Upper lobe of left lung (tissue), 6 donors: Measurements from ENCODE around the gene PPP6R3. TPM values are rescaled to one million over a fixed set of nuclear protein-coding genes. Genes with fewer than 3 reads are reported as not detected.
A peak's percentile ranks its signal among the peaks of the same experiment; 100 is the strongest.
"Not testable (repeated sequence)": the region's sequence is repeated elsewhere in the genome, so short reads cannot be mapped to it uniquely, and the experiment has no call there.

Experiments used
- ATAC-seq, 2 donors: fragments of 200-7000 bp; cut with Tn5 transposase; one replicate each; pipeline ENCODE4 v1.9.1; 2022; ENCODE audit warnings: mild to moderate bottlenecking in 2 of 2, moderate library complexity in 2 of 2; ENCODE audit not compliant: low FRiP score in 2 of 2
- DNase-seq, 2 donors: peaks; one replicate each; pipeline ENCODE4 v3.0.0-alpha.2; 2019 to 2020
- H3K27ac ChIP-seq, 4 donors: fragments of 200-600 bp; sonication (generic); one replicate each; pipeline ENCODE4 v1.5.1; 2016 to 2019
- H3K27me3 ChIP-seq, 4 donors: fragments of 200-600 bp; sonication (generic); one replicate each; pipeline ENCODE4 v1.5.1; 2017 to 2019
- H3K36me3 ChIP-seq, 4 donors: fragments of 200-600 bp; sonication (generic); one replicate each; pipeline ENCODE4 v1.5.1; 2016 to 2019
- H3K4me1 ChIP-seq, 4 donors: fragments of 200-600 bp; sonication (generic); one replicate each; pipeline ENCODE4 v1.5.1; 2018 to 2019
- H3K4me3 ChIP-seq, 4 donors: fragments of 200-600 bp; sonication (generic); one replicate each; pipeline ENCODE4 v1.5.1; 2017 to 2019; ENCODE audit warnings: mild to moderate bottlenecking in 2 of 4, moderate library complexity in 1 of 4
- H3K9me3 ChIP-seq, 4 donors: fragments of 200-600 bp; sonication (generic); one replicate each; pipeline ENCODE4 v1.5.1; 2018 to 2019
- CTCF ChIP-seq, 6 experiments: fragments of 450-650 bp in 4 of 6; fragments of 200-600 bp in 2 of 6; sonication (generic) in 2 of 6; IDR thresholded peaks; one replicate each; pipeline ENCODE4 v1.5.1; 2016 to 2019; ENCODE audit warnings: antibody characterized with exemption in 6 of 6
- EP300 ChIP-seq, 4 donors: sonication (generic); formaldehyde crosslinking; IDR thresholded peaks; one replicate each; pipeline ENCODE4 v1.5.1; 2017; ENCODE audit warnings: antibody characterized with exemption in 4 of 4, control low read depth in 2 of 4
- POLR2A ChIP-seq, 4 donors: fragments of 450-650 bp; IDR thresholded peaks; one replicate each; pipeline ENCODE4 v1.5.1; 2016 to 2017; ENCODE audit warnings: antibody characterized with exemption in 4 of 4, mild to moderate bottlenecking in 2 of 4
- POLR2AphosphoS5 ChIP-seq, 2 donors: sonication (generic); formaldehyde crosslinking; IDR thresholded peaks; one replicate each; pipeline ENCODE4 v1.5.1; 2017; ENCODE audit warnings: antibody characterized with exemption in 2 of 2
- WGBS, 2 donors: methylation state at CpG; one replicate each; pipeline ENCODE4 v1.1.5; 2017 to 2018; 5-methylcytosine and 5-hydroxymethylcytosine counted together
- total RNA-seq, 6 donors: library from RNA; depleted of rRNA in 4 of 6; stranded (reverse); fragments of >200 nt in 4 of 6; gene quantifications; one replicate each; pipeline versions ENCODE4 v1.1.0 to v1.2.1, GENCODE V29; 2016 to 2021
- donor health status: DM: no; HTN: no; CAD: no; lungs with moderate emphysema.
- donor health status: DM: no; HTN: yes; CAD: no; lungs with severe emphysema.

Gene PPP6R3
- total RNA-seq, 6 donors from 2014 or later = 75.7 to 195 (median 114) TPM

GRCh38 chr11:68430384-68430783 is 30.2 kb upstream of the PPP6R3 start:
- no peak for ATAC-seq

GRCh38 chr11:68430801-68431200 is 29.8 kb upstream of the PPP6R3 start:
- H3K9me3 ChIP-seq = peaks cover 0 to 14% (median 6%) of the 10 kb centered on the region in 4 donors
- no peak overlapping the region for H3K27ac ChIP-seq
- ATAC-seq = peak in 1 of 2 donors; percentile 28
- WGBS, 2 donors = 85 to 92% methylated on average over 2 to 3 of the region's 3 CpGs
- H3K36me3 ChIP-seq = peaks cover 0 to 63% (median 30%) of the 10 kb centered on the region in 4 donors
- no peak overlapping the region for H3K4me3 ChIP-seq
- TF ChIP-seq CTCF (IDR thresholded peaks at IDR 0.05) (no peak), POLR2A (IDR thresholded peaks at IDR 0.05) (no peak), POLR2AphosphoS5 (IDR thresholded peaks at IDR 0.05) (no peak), EP300 (IDR thresholded peaks at IDR 0.05) (no peak)
- H3K27me3 ChIP-seq = no peaks in the 10 kb centered on the region
- peak in 1 of 2 donors; percentile 61 for DNase-seq
- no peaks in the 10 kb centered on the region for H3K4me1 ChIP-seq

More at GRCh38 chr11:68430384-68430783, 30.2 kb upstream of the PPP6R3 start:
- no peaks in the 10 kb centered on the region for H3K4me1 ChIP-seq
- H3K9me3 ChIP-seq = peaks cover 0 to 14% (median 6%) of the 10 kb centered on the region in 4 donors
- no peak overlapping the region for H3K4me3 ChIP-seq
- no peak for TF ChIP-seq POLR2AphosphoS5 (IDR thresholded peaks at IDR 0.05)
- no peak for TF ChIP-seq CTCF (IDR thresholded peaks at IDR 0.05)
- no peak for TF ChIP-seq EP300 (IDR thresholded peaks at IDR 0.05)
- TF ChIP-seq POLR2A (IDR thresholded peaks at IDR 0.05) = no peak
- no peak overlapping the region for H3K27ac ChIP-seq
- H3K27me3 ChIP-seq = no peaks in the 10 kb centered on the region
- 95 to 100% methylated on average over 5 of the region's 5 CpGs for WGBS, 2 donors
- H3K36me3 ChIP-seq = peaks cover 0 to 63% (median 30%) of the 10 kb centered on the region in 4 donors
- no peak for DNase-seq

GRCh38 chr11:68431984-68432645 is 28.4 kb upstream of the PPP6R3 start:
- TF ChIP-seq CTCF (IDR thresholded peaks at IDR 0.05) (no peak), POLR2A (IDR thresholded peaks at IDR 0.05) (no peak), EP300 (IDR thresholded peaks at IDR 0.05) (no peak), POLR2AphosphoS5 (IDR thresholded peaks at IDR 0.05) (no peak)
- Histone ChIP-seq H3K9me3 (peaks cover 0 to 14% (median 6%) of the 10 kb centered on the region in 4 donors), H3K4me1 (peaks cover 4 to 12% (median 6%) of the 10 kb centered on the region in 4 donors), H3K27me3 (no peaks in the 10 kb centered on the region), H3K27ac (no peak overlapping the region), H3K4me3 (no peak overlapping the region), H3K36me3 (peaks cover 0 to 53% (median 26%) of the 10 kb centered on the region in 4 donors)
- ATAC-seq (no peak), DNase-seq (no peak)
- 84 to 89% methylated on average over 13 to 19 of the region's 24 CpGs for WGBS, 2 donors

- H3K4me3 ChIP-seq = no peak overlapping the region
- no peak for TF ChIP-seq POLR2AphosphoS5 (IDR thresholded peaks at IDR 0.05)
- no peak for ATAC-seq
- no peak overlapping the region for H3K27ac ChIP-seq
- H3K4me1 ChIP-seq = peaks cover 9 to 19% (median 13%) of the 10 kb centered on the region in 4 donors
- DNase-seq = no peak
- H3K9me3 ChIP-seq = peaks cover 0 to 14% (median 6%) of the 10 kb centered on the region in 4 donors
- no peaks in the 10 kb centered on the region for H3K27me3 ChIP-seq
- 79 to 84% methylated on average over 7 to 11 of the region's 17 CpGs for WGBS, 2 donors
- peaks cover 0 to 56% (median 27%) of the 10 kb centered on the region in 4 donors for H3K36me3 ChIP-seq
Measured at GRCh38 chr11:68432874-68433273, 27.7 kb upstream of the PPP6R3 start.

GRCh38 chr11:68433541-68433940 is 27.0 kb upstream of the PPP6R3 start:
- Histone ChIP-seq H3K9me3 (peaks cover 0 to 14% (median 6%) of the 10 kb centered on the region in 4 donors), H3K4me3 (no peak overlapping the region), H3K4me1 (peaks cover 9 to 20% (median 14%) of the 10 kb centered on the region in 4 donors), H3K27me3 (no peaks in the 10 kb centered on the region), H3K36me3 (peaks cover 0 to 59% (median 30%) of the 10 kb centered on the region in 4 donors), H3K27ac (no peak overlapping the region)
- TF ChIP-seq POLR2AphosphoS5 (IDR thresholded peaks at IDR 0.05) (no peak), EP300 (IDR thresholded peaks at IDR 0.05) (no peak), CTCF (IDR thresholded peaks at IDR 0.05) (no peak), POLR2A (IDR thresholded peaks at IDR 0.05) (no peak)
- WGBS, 2 donors = 95 to 98% methylated on average over 12 to 30 of the region's 31 CpGs
- ATAC-seq (no peak), DNase-seq (peak in 1 of 2 donors; percentile 76)

GRCh38 chr11:68434159-68434558 is 26.4 kb upstream of the PPP6R3 start:
- not testable (repeated sequence) for H3K4me3 ChIP-seq, H3K27me3 ChIP-seq, H3K27ac ChIP-seq, ATAC-seq, DNase-seq
- whole genome bisulfite sequencing, 2 donors = 92 to 96% methylated on average over 5 of the region's 5 CpGs
- Histone ChIP-seq H3K4me1 (peaks cover 9 to 22% (median 14%) of the 10 kb centered on the region in 4 donors), H3K36me3 (peaks cover 0 to 63% (median 32%) of the 10 kb centered on the region in 4 donors), H3K9me3 (peaks cover 0 to 11% (median 6%) of the 10 kb centered on the region in 4 donors)
